Breast epithelium (tissue), 3 donors: ENCODE measurements around the gene ZNF343.

Experiments
- CTCF ChIP-seq, 3 donors: fragments of 450-650 bp; IDR thresholded peaks; one replicate each; pipeline ENCODE4 v1.5.1; 2016 to 2017; ENCODE audit warnings: antibody characterized with exemption in 3 of 3, mild to moderate bottlenecking in 3 of 3, moderate library complexity in 3 of 3
- POLR2A ChIP-seq: fragments of 450-650 bp; IDR thresholded peaks from one replicate; pipeline ENCODE4 v1.6.1; 2016; ENCODE audit warnings: antibody characterized with exemption, mild to moderate bottlenecking, moderate library complexity
- POLR2AphosphoS5 ChIP-seq, 3 donors: sonication (generic); formaldehyde crosslinking; IDR thresholded peaks; one replicate each; pipeline ENCODE4 v1.6.1; 2017; ENCODE audit warnings: antibody characterized with exemption in 3 of 3

GRCh38 chr20:2469991-2470422 lies 38.7 kb downstream of the ZNF343 start:
- no peak for TF ChIP-seq CTCF (IDR thresholded peaks at IDR 0.05)
- no peak for TF ChIP-seq POLR2A
- no peak for TF ChIP-seq POLR2AphosphoS5 (IDR thresholded peaks at IDR 0.05)
